Osteocyte (in vitro differentiated cells): ENCODE data around the gene CHD6. TPM values are rescaled to one million over a fixed set of nuclear protein-coding genes. Genes with fewer than 3 reads are reported as not detected.

ENCODE experiments used
- DNase-seq: peaks from one replicate; pipeline ENCODE4 v3.0.0; 2021; ENCODE audit warnings: mixed read lengths; ENCODE audit not compliant: unreplicated experiment; ENCODE audit errors: extremely low spot score
- H3K27ac Mint-ChIP-seq: one replicate; pipeline ENCODE4 v1.8.0; 2021; ENCODE audit warnings: mild to moderate bottlenecking, mixed read lengths; ENCODE audit not compliant: unreplicated experiment
- H3K27me3 Mint-ChIP-seq: one replicate; pipeline ENCODE4 v1.8.0; 2021; ENCODE audit warnings: mixed read lengths; ENCODE audit not compliant: unreplicated experiment
- H3K36me3 Mint-ChIP-seq: one replicate; pipeline ENCODE4 v1.8.0; 2021; ENCODE audit warnings: mixed read lengths; ENCODE audit not compliant: unreplicated experiment
- H3K4me1 Mint-ChIP-seq: one replicate; pipeline ENCODE4 v1.8.0; 2021; ENCODE audit warnings: mixed read lengths; ENCODE audit not compliant: unreplicated experiment
- H3K4me3 Mint-ChIP-seq: one replicate; pipeline ENCODE4 v1.8.0; 2021; ENCODE audit warnings: mild to moderate bottlenecking, moderate library complexity, mixed read lengths; ENCODE audit not compliant: unreplicated experiment
- H3K9me3 Mint-ChIP-seq: one replicate; pipeline ENCODE4 v1.8.0; 2021; ENCODE audit warnings: mixed read lengths; ENCODE audit not compliant: unreplicated experiment
- total RNA-seq: library from RNA; stranded (reverse); gene quantifications from 2 replicates; pipeline ENCODE4 v1.2.1, GENCODE V29; 2021
- TF ChIP-seq, protein P1 (sequence below): fragments of 200-600 bp; sonication (generic); IDR thresholded peaks from 2 replicates; pipeline ENCODE4 v1.5.0; 2021; ENCODE audit warnings: antibody characterized with exemption, mild to moderate bottlenecking, moderate library complexity

Gene CHD6
- total RNA-seq, 1 donor from 2014 or later = 51.4 TPM

GRCh38 chr20:41553142-41553879 lies 64.9 kb downstream of the CHD6 start:
- Mint-ChIP-seq H3K4me1 (no peaks in the 10 kb centered on the region), H3K27ac (no peak overlapping the region), H3K27me3 (no peaks in the 10 kb centered on the region), H3K36me3 (peaks cover 7% of the 10 kb centered on the region), H3K9me3 (peaks cover 3% of the 10 kb centered on the region), H3K4me3 (no peak overlapping the region)
- DNase-seq = no peak
- TF ChIP-seq, protein P1, sequence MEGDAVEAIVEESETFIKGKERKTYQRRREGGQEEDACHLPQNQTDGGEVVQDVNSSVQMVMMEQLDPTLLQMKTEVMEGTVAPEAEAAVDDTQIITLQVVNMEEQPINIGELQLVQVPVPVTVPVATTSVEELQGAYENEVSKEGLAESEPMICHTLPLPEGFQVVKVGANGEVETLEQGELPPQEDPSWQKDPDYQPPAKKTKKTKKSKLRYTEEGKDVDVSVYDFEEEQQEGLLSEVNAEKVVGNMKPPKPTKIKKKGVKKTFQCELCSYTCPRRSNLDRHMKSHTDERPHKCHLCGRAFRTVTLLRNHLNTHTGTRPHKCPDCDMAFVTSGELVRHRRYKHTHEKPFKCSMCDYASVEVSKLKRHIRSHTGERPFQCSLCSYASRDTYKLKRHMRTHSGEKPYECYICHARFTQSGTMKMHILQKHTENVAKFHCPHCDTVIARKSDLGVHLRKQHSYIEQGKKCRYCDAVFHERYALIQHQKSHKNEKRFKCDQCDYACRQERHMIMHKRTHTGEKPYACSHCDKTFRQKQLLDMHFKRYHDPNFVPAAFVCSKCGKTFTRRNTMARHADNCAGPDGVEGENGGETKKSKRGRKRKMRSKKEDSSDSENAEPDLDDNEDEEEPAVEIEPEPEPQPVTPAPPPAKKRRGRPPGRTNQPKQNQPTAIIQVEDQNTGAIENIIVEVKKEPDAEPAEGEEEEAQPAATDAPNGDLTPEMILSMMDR = no peak

DNA sequence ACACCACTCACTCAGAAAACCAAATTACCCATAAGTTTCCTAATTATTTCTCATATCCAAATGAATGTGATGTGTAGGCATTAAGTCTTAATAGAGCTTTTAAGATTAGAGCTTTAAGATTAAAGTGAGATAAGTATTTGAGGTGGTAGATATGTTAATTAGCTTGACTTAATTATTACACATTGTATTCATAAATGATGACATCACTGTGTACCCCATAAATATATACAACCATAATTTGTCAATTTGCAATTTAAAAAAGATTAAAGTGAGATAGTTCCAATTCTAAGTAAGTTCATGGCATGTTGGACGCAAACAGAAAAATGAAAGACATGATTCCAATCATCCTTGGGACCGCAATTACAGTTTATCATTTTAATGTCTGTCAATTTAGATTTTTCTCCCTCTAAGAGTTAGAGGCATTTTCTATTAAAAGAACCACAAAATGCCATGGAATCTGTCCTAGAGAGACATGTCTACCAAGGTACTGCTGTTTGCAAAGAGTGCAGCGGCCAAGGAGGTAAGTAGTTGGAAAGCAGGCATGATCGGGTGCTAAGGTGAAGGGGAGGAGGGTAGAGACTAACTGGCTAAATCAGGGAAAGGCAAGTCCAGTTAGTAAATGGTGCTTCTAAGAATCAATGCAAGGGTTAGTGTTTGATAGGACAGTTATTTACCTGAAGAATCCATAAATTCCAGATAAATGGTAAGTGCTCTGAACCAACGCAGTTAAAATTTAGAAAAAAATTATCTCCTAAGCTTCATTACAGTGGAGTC lies 65.7 kb downstream of the CHD6 start:
- Mint-ChIP-seq H3K4me1 (no peaks in the 10 kb centered on the region), H3K27me3 (no peaks in the 10 kb centered on the region), H3K9me3 (peaks cover 3% of the 10 kb centered on the region), H3K36me3 (peaks cover 7% of the 10 kb centered on the region), H3K27ac (no peak overlapping the region), H3K4me3 (no peak overlapping the region)
- TF ChIP-seq, protein P1 = no peak
- no peak for DNase-seq

DNA sequence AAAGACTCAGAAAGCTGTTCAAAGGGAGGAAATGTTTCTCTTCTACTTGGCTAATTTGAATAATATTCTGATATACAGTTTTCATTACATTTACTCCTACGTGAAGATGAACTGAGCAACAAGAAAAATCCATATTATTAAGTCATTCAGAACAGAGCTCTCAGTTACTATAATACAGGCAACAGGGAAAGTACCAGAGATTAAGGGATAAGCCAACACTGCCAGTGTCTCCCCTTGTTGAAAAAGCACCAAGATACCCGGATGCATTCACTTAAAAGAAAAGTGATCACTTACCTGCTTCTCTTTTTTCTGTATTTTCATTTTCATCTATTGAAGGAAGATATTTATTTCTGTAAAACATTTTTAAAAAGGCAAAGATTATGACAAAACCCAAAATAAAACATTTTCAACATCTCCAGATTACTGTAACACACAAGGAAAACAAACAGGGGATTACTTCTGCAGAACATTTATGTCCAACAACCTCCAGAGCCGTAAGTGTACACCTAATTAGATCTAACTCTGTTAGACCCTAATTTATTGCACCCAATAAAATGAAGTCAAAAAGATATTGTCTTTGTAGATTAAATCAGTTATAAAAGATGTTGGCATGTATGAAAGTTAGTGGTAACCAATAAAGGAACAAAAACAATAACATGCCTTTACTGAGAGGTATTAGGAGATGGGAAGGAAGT lies 67.0 kb downstream of the CHD6 start:
- Mint-ChIP-seq H3K27me3 (no peaks in the 10 kb centered on the region), H3K4me1 (no peaks in the 10 kb centered on the region), H3K27ac (no peak overlapping the region), H3K36me3 (peaks cover 7% of the 10 kb centered on the region), H3K9me3 (peaks cover 3% of the 10 kb centered on the region), H3K4me3 (no peak overlapping the region)
- DNase-seq = no peak
- TF ChIP-seq, protein P1 = no peak

GRCh38 chr20:41547221-41547620 lies 71.0 kb downstream of the CHD6 start:
- Mint-ChIP-seq H3K9me3 (peaks cover 3% of the 10 kb centered on the region), H3K4me1 (no peaks in the 10 kb centered on the region), H3K27me3 (no peaks in the 10 kb centered on the region), H3K36me3 (peaks cover 7% of the 10 kb centered on the region), H3K4me3 (no peak overlapping the region), H3K27ac (no peak overlapping the region)
- DNase-seq = no peak
- TF ChIP-seq, protein P1 = no peak

DNA sequence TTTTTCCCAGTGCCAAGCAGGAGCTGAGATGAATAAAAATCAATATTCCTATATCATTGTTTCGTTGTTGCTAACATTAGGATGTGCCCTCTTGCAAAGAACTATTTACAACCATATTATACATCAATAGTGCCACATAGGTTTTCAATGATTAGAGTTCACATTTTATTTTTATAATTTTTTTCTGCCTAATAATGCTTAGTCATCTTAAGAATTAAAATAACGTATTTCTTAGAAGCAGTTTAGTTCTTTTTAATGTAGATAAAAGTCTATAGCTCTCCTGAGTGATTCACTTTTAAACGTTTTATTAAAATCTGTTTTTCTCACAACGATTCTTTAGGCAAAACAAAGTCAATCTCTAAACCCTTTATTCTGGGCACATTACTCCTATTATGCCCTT lies 71.6 kb downstream of the CHD6 start:
- Mint-ChIP-seq H3K27me3 (no peaks in the 10 kb centered on the region), H3K4me1 (no peaks in the 10 kb centered on the region), H3K27ac (no peak overlapping the region), H3K9me3 (peaks cover 3% of the 10 kb centered on the region), H3K36me3 (peaks cover 7% of the 10 kb centered on the region), H3K4me3 (no peak overlapping the region)
- TF ChIP-seq, protein P1 = no peak
- DNase-seq = no peak
